Uterus (tissue), 4 donors: Measurements from ENCODE around the gene EEFSEC. TPM values are rescaled to one million over a fixed set of nuclear protein-coding genes. Genes with fewer than 3 reads are reported as not detected.

Experiments used
- DNase-seq, 2 donors: peaks; one replicate each; pipeline ENCODE4 v3.0.0-alpha.2; 2019 to 2020
- H3K27ac ChIP-seq, 2 donors: fragments of 200-600 bp; sonication (generic); 1 replicate in 1 of 2; 2 replicates in 1 of 2; pipeline ENCODE4 v1.5.1; 2016 to 2018
- H3K27me3 ChIP-seq, 2 donors: fragments of 200-600 bp; sonication (generic); one replicate each; pipeline ENCODE4 v1.5.1; 2018 to 2019; ENCODE audit warnings: control low read depth in 1 of 2
- H3K36me3 ChIP-seq, 2 donors: fragments of 200-600 bp; sonication (generic); one replicate each; pipeline ENCODE4 v1.5.1; 2019; ENCODE audit warnings: control low read depth in 1 of 2
- H3K4me1 ChIP-seq, 2 donors: fragments of 200-600 bp; sonication (generic); one replicate each; pipeline ENCODE4 v1.5.1; 2018 to 2019; ENCODE audit warnings: control low read depth in 1 of 2
- H3K4me3 ChIP-seq, 2 donors: fragments of 200-600 bp; sonication (generic); 1 replicate in 1 of 2; 2 replicates in 1 of 2; pipeline ENCODE4 v1.5.1; 2018 to 2019; ENCODE audit warnings: mild to moderate bottlenecking in 1 of 2
- H3K9me3 ChIP-seq, 2 donors: fragments of 200-600 bp; sonication (generic); one replicate each; pipeline ENCODE4 v1.5.1; 2019; ENCODE audit warnings: control low read depth in 1 of 2
- POLR2A ChIP-seq, 2 donors: fragments of 450-650 bp; IDR thresholded peaks; one replicate each; pipeline ENCODE4 v1.6.1; 2016; ENCODE audit warnings: antibody characterized with exemption in 2 of 2, mild to moderate bottlenecking in 1 of 2, moderate library complexity in 1 of 2
- intact Hi-C: fragments of 100-400 bp; cut with DNase I; formaldehyde crosslinking; loops from one replicate; pipeline ENCODE4 v1.15.1; 2023; ENCODE audit warnings: low total_unique reads
- total RNA-seq, 4 donors: library from RNA; depleted of rRNA in 3 of 4; stranded (reverse); fragments of >200 nt in 3 of 4; gene quantifications; one replicate each; pipeline versions ENCODE4 v1.1.0 to v1.2.4, GENCODE V29; 2014 to 2023
- TF ChIP-seq, protein P1 (sequence below), 4 experiments: fragments of 200-600 bp in 2 of 4; fragments of 450-650 bp in 2 of 4; sonication (generic) in 2 of 4; IDR thresholded peaks; one replicate each; pipeline ENCODE4 v1.5.1; 2016 to 2019; ENCODE audit warnings: antibody characterized with exemption in 4 of 4, mild to moderate bottlenecking in 2 of 4, moderate library complexity in 1 of 4
- donor health status: DM: yes; HTN: yes; CAD: no.

EEFSEC gene
- total RNA-seq, 4 donors from 2014 or later: 2.9 to 20.0 (median 12.5) TPM

DNA sequence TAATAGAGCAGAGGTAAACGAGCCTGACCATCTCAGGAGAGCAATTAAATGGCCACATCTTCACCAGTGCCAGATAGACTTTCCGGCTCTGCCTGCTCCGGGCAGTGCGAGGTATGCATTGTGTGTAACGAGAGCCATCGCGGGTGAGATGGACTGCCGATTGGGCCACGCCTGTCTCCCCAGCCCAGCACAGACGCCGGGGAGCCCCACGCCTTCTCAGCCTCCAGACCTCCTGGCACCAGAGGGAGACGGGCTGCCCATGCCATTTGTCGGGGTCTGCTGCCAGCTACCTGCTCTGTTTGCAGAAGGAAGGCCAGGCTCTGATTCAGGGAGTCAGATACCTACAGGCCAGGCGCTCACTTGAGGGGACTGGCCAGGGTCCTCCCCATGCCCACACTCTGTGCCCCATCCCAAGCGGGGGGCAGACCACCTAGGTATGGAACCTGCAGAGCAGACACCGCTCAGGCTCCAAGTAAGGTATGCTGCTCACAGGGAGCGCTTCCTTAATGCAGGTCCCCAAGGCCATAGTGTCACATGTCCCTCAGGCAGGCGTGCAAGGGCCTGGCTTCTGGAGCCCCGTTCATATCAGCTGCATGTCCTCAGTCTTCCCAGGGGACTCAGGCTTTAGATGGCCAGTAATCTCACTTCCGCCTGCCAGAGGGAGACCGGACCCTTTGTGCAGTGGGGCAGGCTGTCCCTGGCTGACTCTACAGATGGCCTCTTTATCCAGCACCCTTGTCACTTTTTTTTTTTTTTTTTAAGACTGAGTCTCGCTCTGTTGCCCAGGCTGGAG lies 251.2 kb downstream of the EEFSEC start:
- intact Hi-C loops: no loop called here
- H3K27me3 ChIP-seq: no peaks in the 10 kb centered on the region
- H3K27ac ChIP-seq: no peak overlapping the region
- DNase-seq: no peak
- H3K9me3 ChIP-seq: no peaks in the 10 kb centered on the region
- no peaks in the 10 kb centered on the region for H3K36me3 ChIP-seq
- no peak overlapping the region for H3K4me3 ChIP-seq
- TF ChIP-seq, protein P1, sequence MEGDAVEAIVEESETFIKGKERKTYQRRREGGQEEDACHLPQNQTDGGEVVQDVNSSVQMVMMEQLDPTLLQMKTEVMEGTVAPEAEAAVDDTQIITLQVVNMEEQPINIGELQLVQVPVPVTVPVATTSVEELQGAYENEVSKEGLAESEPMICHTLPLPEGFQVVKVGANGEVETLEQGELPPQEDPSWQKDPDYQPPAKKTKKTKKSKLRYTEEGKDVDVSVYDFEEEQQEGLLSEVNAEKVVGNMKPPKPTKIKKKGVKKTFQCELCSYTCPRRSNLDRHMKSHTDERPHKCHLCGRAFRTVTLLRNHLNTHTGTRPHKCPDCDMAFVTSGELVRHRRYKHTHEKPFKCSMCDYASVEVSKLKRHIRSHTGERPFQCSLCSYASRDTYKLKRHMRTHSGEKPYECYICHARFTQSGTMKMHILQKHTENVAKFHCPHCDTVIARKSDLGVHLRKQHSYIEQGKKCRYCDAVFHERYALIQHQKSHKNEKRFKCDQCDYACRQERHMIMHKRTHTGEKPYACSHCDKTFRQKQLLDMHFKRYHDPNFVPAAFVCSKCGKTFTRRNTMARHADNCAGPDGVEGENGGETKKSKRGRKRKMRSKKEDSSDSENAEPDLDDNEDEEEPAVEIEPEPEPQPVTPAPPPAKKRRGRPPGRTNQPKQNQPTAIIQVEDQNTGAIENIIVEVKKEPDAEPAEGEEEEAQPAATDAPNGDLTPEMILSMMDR (IDR thresholded peaks at IDR 0.05): no peak
- no peak for TF ChIP-seq POLR2A (IDR thresholded peaks at IDR 0.05)
- no peaks in the 10 kb centered on the region for H3K4me1 ChIP-seq

DNA sequence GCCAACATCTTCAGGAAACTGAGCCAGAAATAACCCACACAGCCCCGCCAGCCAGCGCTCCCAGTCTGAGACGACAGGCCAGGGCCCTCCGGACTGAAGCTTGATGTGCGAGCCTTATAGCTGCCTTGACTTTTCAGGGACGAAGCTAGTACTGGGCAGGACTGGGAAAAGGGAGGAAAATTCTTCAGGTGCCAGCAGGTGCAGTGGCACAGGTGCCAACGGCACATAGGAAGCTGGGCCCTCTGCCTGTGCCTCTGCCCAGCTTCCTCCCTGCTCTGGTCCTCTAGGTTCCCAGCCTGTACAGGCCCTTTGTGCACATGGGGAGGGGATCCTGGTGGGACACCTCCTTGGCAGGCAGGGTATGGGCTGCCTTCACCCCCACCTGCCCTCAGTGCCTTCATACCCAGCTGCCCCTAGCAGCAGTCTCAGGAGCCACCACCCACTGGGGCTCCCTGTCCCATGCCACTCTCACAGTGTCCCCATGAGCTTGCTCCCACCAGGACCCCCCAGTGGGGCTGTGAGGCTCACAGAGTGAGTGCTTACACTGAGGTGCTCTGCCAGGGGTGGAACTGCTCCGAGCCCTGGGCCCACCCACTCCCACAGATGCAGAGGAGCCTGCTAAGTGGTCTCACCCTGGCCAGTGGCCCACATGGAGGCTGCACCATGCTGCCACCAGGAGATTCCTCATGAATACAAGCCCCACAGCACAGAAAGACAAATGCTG lies 252.4 kb downstream of the EEFSEC start:
- intact Hi-C loops: no loop called here
- no peak for DNase-seq

DNA sequence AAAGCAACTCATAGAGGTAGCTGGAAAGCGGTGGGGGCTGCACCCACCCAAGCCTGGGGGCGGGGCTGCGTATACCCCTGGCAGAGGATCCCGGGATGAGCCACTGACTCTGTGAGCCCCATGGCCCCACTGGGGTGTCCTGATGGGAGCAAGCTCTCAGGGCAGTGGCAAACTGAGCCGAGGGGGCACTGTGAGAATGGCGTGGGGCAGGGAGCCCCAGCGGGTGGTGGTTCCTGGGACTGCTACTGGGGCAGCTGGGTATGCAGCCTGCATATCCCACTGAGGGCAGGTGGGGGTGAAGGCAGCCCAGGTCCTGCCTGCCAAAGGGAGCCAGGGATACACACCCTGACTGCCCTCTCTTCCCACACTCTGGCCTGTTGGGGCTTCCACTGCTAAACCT lies 254.0 kb downstream of the EEFSEC start:
- H3K36me3 ChIP-seq: no peaks in the 10 kb centered on the region
- H3K27ac ChIP-seq: no peak overlapping the region
- H3K4me3 ChIP-seq: no peak overlapping the region
- no peaks in the 10 kb centered on the region for H3K27me3 ChIP-seq
- H3K9me3 ChIP-seq: no peaks in the 10 kb centered on the region
- DNase-seq: no peak
- TF ChIP-seq, protein P1 (IDR thresholded peaks at IDR 0.05): no peak
- TF ChIP-seq POLR2A (IDR thresholded peaks at IDR 0.05): no peak
- intact Hi-C loops: no loop called here
- H3K4me1 ChIP-seq: no peaks in the 10 kb centered on the region

More for the DNA sequence above, 252.4 kb downstream of the EEFSEC start:
- Histone ChIP-seq H3K9me3 (no peaks in the 10 kb centered on the region), H3K4me3 (no peak overlapping the region), H3K4me1 (no peaks in the 10 kb centered on the region), H3K27me3 (no peaks in the 10 kb centered on the region), H3K36me3 (no peaks in the 10 kb centered on the region), H3K27ac (no peak overlapping the region)
- TF ChIP-seq, protein P1 (IDR thresholded peaks at IDR 0.05): no peak
- TF ChIP-seq POLR2A (IDR thresholded peaks at IDR 0.05): no peak

DNA sequence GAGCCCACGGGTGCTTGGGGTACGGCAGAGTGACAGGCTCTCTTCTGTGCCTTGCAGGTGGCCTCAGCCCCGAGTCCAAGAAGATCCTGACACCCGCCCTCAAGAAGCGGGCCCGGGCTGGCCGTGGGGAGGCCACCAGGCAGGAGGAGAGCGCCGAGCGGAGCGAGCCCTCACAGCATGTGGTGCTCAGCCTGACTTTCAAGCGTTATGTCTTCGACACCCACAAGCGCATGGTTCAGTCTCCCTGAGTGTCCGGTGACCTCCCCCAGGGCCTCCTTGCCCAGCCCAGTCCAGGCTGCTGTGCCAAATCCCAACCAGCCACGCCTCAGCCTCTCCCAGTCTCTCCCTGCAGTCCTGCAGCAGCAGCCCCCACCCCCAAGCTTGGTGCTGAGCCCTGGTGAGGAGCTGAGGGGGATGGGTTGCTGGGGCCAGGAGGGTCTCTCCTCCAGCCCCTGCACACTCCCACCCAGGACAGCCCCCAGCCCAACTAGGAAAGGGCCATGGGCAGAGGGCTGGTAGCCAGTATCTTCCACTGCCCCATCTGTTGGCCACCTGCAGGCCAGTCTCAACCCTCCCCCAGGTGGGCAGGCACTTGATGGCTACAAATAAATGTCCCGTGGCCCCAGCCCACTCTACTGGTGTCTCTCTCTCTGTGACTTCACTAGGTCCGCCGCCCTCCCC lies 254.9 kb downstream of the EEFSEC start:
- intact Hi-C loops: no loop called here
- DNase-seq: no peak
- Histone ChIP-seq H3K27ac (no peak overlapping the region), H3K4me3 (no peak overlapping the region), H3K4me1 (no peaks in the 10 kb centered on the region), H3K27me3 (no peaks in the 10 kb centered on the region), H3K9me3 (no peaks in the 10 kb centered on the region), H3K36me3 (no peaks in the 10 kb centered on the region)
- TF ChIP-seq POLR2A (IDR thresholded peaks at IDR 0.05): no peak
- TF ChIP-seq, protein P1 (IDR thresholded peaks at IDR 0.05): no peak
